SHP77 (cell line): Measurements from ENCODE around the gene EMILIN3.

Experiments
- DNase-seq, 2 experiments: peaks; one replicate each; lab custom pipeline; 2025; lab: John Stamatoyannopoulos, UW

EMILIN3 gene

DNA sequence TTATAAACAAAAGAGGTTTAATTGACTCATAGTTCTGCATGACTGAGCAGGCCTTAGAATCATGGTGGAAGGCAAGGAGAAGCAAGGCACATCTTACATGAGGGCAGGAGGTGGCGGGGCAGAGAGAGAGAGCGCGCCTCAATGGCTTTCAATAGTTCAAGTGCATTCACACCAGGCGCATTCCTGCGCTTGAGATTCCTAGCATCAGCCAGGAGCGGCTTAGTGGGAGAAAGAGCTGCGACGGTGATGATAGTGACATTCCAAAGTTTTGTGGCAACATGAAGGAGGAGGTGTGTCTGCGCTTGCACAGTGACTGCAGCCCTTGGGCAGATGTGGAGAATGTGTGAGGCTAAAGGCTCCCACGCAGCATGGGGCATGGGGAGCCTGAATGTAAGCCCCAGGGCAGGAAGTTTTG lies 25.0 kb upstream of the EMILIN3 start:
- DNase-seq, result no peak

DNA sequence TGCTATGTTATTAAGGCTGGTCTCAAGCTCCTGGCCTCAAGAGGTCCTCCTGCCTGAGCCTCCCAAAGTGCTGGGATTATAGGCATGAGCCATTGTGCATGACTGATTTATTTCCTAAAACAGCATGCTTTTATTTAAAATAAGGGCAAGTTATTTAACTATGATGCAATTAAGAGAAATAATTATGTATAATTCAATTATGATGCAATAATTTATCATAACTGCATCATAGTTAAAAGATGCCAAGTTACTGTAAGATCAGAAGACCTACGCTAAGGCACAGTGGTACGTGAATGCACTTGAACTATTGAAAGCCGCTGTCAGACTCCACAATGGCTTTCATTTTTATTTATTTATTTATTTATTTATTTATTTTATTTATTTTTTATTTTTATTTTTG lies 24.3 kb upstream of the EMILIN3 start:
- no peak for DNase-seq

DNA sequence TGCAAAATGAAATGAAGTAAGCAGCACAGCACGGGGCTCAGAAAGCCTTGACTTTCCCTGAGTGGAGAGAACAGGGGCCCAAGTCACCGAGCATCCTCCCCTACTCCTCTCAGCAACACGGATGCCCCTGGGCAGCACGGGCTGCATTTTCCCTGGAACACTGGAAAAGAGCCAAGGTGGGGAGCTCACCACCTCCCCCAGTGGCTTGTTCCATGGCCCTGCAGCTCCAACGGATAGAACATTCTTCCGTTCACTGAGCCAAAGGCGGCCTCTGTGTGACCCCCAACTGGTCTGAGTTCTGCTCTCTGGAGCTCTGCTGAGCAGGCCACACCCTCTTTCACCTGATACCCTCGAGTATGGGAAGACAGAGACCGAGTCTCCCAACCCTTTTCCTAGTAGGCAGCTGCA lies 20.8 kb upstream of the EMILIN3 start:
- no peak for DNase-seq

DNA sequence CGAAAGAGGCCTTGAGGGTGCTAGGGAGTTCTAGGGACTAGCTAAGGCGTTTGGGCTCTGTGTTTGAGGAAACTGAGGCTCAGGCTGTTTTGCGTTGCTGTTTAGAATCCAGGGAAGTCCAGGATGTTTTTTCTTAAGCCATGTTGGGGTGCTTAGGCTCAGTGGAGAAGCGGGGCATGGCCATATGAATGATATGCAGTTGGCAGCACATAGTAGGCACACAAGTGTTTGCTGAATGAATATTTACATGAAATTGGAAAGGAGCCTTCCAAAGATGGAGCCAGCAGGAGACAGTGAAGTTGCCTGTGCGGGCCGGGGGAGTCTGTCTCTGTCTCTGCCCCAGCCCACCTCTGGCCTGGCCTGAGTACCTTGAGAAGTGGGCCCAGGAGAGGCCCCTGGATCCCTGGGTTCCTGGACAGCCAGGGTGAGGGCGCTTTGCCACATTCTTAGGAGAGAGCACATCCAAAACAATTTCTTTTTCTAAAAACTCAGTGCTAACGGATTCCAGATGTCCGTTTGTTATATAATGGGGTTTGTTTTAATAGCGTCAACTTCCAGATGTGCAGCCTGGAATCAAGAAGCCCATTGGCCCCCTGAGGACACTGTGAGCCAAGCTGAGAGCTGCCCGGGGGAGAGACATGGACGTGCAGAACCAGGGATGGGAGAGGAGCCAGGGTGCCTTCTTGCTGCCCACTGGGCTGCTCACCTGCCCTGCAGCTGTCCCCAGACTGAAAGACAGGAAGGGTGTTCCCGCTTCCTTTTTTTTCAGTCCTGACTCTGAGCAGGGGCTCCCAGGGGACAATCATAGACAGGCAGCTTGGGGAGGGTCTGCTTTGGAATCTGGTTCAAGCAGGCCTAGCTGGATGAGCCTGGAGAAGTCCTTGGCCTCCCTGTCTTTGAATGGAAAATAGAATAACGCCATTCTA lies 20.1 kb upstream of the EMILIN3 start:
- DNase-seq, result no peak

DNA sequence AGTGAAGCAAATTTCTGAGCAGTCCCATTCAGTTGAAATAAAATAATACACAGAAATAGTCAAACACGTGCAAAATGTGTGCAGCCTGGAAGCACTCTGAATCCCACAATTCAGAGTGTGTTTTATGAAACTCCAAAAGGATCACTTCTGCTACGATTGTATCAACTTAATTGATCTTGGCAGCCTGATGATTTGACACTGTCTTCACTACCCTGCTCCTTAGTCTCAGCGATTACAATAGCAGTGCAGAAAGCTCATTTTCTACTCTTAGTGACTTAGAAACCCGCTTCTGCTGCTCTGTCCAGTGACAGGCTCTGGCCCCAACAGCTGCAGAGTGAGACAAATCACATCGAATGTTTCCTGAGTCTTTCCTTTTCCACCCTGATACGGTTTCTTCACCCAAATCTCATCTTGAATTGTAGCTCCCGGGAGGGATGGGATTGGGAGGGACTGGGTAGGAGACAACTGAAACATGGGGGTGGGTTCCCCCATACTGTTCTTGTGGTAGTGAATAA lies 16.2 kb upstream of the EMILIN3 start:
- no peak for DNase-seq

DNA sequence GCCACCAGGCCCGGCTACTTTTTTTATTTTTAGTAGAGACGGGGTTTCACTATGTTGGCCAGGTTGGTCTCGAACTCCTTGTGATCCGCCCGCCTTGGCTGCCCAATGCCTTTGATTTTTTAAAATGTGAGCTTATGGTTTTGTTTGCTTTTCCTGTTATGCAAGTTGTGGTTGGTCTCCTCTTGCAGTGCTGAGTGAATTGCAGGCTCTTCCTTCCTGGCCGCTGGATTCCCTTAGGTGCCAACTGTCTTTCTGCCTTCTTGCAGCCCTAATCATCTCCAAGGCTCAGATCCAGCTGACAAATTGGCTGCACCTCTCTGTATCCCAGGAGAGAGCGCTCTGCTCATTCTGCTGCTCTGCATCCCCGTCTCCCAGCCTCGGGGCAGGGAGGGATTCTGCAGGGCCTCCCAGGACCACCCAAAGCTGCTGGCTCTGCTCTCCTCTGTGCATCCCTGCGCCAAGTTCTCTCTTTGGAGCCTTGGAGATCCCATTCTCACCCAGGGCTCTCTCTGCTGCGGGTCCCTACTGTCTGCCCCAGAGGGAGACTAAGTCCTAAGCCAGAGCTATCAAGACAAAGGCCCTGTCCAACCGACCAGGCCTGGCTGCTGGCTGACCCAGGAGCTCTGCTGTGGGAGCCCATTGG lies 14.1 kb upstream of the EMILIN3 start:
- DNase-seq, result no peak

DNA sequence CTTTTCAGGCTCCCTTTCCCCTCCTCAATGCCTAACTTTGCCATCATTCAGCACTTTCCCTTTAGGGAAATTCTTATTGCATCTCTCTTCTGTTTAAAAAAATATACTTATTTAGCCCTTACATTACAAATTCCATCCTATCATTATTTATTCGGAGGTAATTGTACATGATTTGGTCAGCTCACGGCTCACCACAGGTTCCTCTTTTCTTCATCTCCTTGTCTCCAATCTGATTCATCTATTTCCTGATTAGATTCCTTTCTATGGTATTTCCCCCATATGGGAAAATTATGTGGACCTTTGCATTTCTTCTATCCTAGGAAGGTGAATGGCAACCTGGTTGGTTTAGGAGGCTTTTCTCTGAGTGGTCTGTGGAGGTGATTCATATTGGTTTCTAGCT lies 12.9 kb upstream of the EMILIN3 start:
- DNase-seq, result no peak

DNA sequence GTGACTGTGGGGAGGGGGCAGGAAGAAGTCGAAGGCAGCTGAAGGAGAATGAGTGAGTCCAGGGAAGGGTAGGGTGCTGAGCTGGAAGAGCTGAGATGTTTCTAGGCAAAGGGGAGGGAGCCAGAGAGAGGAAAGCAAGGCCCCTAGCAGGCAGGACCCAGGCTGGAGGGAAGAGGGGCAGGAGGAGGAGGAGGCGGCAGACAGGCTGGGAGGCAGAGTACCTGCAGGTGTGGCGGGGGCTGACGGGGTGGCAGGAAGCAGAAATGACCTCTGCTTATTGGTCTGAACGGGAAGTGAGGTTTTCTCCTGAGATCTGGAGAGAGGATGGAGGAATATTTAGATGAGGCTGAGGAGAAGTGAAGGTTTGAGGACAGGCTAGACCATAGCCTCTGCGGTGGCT lies 10.7 kb upstream of the EMILIN3 start:
- no peak for DNase-seq

DNA sequence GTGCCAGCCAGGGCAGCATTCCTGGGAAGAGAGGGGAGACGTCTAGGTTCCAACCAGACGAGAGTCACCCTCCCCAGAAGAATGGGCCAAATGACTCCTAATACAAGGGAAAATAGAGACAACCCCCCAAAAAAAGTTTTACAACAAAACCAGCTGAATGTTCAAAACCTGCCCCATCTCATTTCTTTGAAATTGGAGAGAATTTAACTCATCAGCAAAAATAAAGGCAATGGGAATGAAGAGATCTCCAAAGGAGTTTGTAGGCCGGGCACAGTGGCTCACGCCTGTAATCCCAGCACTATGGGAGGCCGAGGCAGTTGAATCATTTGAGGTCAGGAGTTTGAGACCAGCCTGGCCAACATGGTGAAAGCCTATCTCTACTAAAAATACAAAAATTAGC lies 9.7 kb upstream of the EMILIN3 start:
- no peak for DNase-seq

DNA sequence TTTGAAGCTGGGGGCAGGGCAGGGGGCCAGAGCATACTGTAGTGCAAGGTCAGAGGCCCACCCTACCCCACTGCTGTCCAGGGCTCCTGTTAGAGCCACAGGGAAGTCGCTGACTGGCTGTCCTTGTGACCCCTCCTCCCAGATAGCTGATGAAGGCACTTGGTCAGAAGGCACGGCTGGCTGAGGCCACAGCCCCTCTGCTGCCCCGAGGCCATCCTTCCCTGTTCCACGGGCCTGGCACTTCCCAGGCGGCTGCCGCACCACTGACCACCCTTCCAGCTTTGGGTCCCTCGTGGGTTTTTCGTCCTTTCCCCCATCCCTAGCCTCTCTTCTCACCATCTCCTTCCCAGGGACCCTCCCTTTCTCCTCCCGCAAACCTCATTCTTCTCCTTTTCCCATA lies 9.2 kb upstream of the EMILIN3 start:
- DNase-seq, result no peak

DNA sequence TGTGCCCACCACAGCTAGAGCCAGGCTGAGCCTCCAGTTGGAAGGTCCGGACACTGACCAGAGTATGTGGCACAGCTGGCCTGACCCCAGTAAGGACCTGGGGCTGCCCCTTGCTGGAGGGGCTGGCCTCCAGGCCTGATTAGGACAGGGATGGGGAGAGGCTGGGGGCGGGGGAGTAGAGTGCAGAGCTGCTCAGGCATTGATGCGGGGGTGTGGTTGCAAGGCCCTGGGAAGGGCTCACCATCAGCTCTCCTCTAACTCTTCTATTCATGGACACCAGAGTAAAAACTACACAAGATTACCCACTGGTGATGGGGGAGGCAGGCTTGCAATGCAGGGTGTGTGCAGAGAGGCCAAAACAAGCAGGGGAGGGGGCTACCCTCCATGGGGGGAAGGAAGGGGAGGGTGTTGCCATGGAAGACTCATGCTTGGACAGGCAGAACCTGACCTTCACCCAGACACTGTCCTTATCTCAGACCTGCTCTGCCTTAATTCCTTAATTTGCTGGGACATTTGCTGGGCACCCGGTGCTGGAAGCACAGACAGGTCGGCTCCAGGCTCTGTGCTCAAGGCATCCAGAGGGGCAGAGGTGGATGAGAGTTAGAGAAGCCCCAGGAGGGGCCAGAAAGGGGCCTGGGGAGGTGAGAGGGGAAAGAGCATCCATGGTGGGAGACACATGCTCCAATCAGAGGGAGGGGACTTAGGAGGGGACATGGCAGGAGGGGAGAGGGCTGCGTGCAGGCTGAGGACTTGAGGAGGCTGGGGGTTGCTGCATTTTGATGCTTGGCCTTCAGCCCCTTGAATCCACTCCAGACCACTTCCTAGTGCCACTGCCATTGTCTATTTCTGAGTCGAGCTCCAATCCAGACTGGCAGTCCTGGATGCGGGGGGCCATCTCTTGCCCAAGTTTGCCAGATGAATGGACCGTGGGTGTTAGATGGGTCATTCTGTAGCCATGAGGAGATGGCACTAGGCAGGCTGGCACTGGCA lies 7.6 kb upstream of the EMILIN3 start:
- no peak for DNase-seq

DNA sequence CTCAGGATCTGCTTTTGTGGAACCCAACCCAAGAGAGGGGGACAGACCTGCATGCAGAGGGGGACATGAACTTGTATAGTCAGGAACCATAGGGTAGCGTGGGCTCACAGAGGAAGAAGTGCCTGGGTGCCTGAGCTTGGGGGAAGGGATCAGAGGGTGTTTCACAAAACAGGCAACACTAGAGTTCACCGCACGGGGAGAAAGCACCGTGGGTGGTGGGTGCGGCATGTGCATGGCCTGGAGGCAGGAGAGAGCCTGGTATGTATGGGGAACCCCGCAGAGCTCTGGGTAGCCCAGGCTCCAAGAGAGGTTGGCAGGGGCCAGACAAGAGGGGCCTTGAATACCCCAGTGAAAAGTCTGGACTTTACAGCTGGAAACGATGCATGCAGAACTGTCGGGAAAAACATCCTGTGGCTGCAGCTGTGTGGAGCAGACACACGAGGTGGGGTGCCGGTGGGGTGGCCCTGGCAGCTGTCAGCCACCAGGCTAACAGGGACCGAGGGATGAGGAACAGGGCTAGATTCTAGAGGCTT lies 6.7 kb upstream of the EMILIN3 start:
- no peak for DNase-seq

DNA sequence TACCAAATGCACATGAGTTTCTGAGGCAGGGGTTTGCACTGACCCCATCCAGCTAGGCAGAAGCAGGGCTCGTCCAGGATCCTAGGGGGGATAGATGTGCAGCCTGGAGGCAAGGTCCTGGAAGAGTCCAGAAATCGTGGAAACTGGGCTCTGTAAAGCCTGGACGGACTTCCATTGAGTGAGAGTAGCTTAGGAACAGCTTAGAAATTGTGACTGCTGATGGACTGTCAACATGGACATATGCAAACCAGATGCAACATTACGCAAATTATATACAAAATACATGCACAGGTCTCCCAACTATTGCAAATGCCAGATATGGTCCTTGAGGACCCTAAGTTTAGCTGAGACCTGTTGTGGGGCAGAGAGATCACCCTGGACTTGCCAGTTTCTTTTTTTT lies 4.8 kb upstream of the EMILIN3 start:
- DNase-seq, result no peak

DNA sequence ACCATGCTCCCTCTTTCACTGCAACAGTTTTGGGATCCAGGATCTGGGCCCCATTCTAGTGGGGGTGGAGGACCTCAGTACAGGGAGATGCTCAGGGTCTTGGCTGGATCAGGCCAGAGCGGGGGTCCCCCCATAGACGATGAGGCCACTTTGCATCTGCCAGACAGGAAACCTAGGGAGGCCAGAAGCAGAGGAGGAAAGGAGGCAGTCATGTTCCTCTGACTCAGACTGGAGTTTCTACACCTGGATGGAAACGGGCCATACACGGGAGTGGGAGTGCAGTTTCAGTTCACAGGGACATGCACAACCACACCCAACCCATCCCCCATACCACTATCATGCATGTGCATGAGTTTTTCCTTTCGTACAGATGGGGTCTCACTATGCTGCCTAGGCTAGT lies 3.6 kb upstream of the EMILIN3 start:
- no peak for DNase-seq

DNA sequence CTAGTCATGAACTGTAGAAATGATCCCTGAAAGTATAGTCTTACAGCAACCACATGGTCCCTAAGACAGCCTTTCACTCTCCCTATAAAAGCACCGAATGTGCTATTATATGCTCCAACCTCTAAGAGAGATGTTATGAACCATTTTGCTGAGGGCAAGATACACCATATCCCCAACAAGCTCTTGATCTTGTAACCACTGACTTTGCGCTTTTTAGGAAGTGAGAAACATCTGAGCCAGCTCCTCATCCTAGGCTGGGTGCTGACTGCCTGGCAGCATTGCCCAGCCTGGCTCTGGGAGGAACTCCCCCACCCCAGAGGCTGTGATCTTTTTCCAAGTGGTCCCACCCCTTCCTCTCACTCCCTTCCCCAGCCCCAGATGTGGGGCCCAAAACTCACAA lies 3.1 kb upstream of the EMILIN3 start:
- DNase-seq, result no peak

DNA sequence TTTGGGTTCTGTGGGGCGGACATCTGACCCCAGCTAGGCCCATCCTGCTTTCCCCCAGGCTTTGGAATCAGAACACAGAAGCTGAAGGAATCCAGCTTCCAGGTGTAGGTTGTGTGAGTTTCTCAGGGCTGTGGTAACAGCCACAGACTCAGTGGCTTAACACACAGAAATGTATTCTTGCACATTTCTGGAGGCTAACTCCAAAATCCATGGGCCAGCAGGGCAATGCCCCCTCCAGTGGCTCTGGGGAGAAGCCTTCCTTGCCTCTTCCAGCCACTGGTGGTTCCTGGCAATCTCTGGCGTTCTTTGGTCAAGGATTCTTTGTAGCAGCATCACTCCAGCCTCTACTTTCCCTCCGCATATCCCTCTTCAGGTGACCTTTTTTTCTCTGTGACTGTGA lies 1.3 kb upstream of the EMILIN3 start:
- no peak for DNase-seq

DNA sequence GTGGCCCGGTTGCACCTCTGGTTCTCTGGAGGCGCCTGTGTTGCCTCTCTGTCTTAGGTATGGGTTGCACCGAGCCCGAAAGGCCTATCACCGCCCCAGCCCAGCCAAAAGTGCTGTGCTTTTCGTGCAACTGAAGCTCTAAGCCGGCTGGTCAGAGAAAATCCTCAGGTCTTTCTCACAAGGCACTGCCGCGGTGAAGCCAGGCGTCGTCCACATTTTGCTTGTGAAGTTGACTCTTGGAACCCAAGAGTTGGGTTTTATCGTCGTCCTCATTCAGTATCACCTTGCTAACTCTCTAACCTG lies 726 bp upstream of the EMILIN3 start:
- no peak for DNase-seq

DNA sequence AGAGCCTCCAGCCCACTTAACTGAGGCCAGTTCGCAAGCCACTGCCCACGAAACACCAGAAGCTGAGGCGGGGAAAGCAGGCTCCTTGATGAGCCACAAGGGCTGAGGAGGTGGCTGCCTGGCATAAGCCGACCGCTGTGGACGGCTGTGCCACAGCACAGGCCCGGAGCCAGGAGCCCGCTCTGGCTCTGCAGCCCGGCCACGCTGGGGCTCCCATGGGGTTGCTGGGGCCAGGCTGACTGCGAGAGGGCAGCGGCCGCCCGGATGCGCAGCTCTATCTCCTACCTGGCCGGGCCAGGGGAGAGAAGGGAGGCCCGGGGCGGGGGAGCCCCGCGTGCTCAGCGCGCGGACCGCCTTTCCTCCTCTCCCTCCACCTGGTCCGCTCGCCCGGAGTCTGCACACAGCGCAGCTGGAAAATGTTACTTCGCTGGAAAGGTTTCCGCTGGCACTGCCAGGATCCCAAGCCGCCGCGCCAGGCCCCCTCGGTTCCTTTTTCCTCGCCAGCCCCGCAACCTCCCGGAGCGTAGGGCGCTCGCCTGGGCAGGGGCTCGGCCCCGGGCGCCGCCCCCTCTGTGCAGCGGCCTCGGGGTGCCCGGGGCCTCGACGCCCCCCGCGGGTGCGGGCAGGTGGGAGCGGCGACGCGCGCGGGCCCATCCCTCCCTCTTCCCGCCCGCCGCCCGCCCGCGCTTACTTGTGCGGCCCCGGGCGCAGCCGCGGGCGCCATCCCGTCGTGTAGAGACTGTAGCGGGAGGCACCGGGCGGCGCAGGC lies 657 bp downstream of the EMILIN3 start:
- DNase-seq, result no peak

DNA sequence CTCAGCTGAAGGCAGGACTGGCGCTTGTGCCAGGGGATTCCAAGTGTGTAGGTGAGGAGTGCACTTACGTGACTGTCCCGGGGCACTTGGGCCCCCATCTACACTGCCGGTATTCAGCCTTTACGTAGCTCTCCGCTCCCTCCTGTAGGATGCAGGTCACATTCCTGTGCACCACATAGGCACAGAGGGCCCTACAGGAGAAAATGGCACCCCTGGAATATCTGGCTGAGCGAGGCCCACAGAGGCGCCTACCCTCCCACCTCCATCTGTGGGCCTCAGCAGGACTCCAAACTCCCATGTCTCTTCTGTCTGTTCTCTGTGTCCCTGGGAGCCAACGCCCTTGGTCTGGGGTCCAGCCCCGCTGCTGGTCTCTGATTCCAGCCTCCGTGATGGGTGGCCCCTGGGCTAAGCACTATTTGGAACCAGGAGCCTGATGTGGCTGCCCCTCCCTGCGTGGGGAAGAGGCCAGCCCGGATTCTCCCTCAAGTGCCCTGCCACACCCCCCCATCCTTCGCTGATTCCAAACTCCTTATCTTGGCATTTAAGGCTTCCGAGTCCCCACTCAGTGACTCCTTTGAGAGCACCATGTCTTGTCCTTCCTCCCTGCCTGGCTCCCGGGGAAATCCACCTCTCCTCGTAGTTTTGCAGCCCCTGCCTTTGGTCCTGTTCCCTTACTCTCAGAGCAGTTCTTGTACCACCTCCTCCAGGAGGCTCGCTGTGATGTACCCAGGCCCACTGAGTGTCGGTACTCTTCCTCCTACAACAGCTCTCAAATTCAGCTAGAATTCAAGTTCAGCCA lies 1.5 kb downstream of the EMILIN3 start:
- no peak for DNase-seq

DNA sequence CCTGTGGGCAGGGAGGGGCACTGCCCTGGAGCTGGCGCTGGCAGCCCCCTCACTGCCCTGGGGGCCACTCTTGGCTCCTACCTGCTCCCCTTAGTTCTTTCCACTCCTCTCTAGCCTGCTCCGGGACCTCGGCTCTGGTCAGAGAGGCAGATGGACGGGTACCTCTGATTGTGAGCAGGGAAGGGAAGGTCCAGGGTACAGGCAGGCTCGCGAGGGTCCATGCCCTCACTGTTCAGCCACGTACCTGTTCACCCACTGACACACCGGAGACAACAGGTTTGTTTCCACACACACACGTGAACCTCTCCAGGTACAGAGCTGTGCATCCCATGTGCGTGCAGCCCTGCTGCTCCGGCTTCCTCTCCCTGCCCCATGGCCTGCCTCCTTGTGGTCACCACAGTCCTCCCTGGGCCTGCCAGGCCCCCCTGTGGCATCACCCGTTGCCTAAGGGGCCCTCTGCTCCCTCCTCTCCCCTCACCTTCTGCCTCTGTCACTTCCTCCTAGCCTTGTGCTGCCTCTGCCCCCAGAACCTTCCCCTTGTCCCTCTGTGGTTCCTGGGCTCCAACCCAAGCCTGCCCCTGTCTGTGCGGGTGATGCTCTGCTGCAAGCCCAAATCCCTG lies 2.3 kb downstream of the EMILIN3 start:
- DNase-seq, result no peak
